GM18511 (cell line): ENCODE measurements around the gene ARHGEF3.
"Not testable (repeated sequence)": the region's sequence is repeated elsewhere in the genome, so short reads cannot be mapped to it uniquely, and the experiment has no call there.

ENCODE experiments used
- ATAC-seq: cut with Tn5 transposase; IDR thresholded peaks from one replicate; pipeline ENCODE4 v1.9.1; 2021; ENCODE audit warnings: mild to moderate bottlenecking, moderate library complexity; ENCODE audit not compliant: unreplicated experiment

The ARHGEF3 gene

DNA sequence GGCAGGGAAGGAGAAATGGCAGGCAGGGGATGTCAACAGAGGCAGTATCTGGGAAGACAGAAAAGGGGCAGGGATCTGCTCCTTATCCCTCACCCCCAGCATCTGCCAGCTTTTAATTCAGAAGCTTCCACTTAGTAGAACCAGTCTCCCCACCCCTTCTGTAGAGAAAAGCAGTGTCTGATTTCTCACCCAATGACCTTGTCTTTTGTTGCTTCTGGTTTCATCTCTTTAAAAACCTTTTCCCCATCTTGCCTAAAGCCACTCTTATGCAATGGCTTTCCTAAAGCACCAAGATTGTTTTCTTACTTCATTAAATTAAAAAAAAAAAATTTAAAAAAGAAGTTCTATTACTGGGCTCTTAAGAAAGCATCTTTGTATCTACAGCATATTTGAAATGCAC is 27.8 kb downstream of the ARHGEF3 start:
- no peak for ATAC-seq

DNA sequence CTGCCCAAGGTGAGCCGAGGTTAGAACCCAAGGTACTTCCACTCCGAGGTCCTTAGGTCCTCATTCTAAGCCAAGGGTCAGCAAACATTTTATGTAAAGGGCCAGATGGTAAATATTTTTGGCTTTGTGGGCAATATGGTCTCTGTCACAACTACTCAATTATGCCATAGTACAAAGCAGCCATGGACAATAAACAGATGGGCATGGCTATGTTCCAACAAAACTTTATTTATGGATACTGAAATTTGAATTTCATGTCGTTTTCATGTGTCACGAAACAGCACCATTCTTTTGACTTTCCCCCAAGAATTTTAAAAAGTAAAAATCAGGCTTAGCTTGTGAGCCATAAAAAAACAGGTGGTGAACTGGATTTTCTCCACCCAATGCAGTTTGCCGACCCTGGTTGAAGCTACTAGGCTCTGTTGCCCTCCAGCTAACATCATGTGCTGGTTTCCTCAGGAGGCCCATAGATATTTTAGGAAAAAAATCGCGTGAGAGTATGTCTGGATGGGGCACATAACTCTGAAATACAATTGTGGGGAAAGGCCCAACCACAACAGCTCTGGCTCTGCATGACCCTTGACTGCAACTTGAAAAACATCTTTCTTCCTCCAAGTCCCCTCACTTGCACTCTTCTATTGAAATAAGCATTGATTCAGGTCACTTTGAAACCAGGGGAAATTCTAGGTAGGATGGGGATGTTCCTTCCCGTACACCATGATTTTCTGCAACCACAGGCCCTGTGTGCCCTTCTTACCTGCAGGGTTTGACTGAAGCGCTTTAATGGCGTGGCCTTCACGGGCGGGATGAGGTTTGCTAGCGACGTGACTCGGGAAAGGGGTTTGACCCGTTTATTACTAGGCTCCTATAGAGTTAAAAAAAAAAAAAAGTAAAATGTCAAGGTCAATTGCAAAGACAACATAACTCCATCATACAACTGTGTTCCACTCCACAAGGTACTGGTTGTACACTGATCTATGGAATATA is 28.5 kb downstream of the ARHGEF3 start:
- ATAC-seq, result no peak

DNA sequence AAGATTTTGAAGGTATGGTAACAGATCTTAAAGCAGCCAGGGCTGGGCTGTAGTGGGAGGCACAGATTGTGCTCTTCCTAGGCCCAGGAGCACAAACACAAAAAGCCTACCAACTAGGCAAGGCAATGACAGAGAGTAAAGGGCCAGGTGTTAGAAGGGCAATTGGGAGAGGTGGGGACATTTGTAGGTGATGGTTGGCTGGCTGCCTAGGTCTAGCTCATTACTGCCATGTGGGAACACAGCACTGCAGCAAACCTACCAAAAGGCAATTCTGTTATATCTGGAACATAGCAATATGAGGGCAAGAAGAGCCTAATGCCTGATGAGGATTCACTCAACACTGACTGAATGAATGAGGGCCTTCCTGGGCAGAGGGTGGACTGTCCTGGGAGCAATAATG is 30.4 kb downstream of the ARHGEF3 start:
- no peak for ATAC-seq

DNA sequence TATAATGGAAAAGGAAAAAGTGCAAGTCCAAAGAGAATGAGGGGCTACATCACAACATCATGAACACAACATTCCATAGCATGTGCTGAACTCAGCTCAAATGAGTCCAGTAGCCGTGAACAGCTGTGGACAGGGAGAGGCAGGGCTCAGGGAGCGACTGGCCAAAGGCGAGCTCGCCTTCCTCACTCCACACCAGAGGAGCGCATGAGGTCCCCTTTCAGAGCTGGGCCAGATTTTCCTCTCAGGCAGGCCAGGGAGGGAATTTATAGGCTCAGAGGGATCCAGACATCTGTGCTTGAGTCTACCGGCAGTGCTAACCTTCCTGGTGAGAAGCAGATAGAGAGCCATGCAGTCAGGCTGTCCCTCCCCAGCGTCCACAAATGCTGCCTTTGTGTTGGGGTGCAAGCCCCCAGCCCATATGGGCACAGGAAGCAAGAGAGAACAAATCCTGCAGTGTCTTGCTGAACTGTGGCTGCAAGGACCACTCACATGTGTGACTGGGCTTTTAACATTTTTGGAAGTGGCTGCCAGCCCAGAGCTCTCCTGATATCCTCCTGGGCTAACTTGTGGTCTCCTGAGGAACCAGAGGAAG is 32.5 kb downstream of the ARHGEF3 start:
- no peak for ATAC-seq

DNA sequence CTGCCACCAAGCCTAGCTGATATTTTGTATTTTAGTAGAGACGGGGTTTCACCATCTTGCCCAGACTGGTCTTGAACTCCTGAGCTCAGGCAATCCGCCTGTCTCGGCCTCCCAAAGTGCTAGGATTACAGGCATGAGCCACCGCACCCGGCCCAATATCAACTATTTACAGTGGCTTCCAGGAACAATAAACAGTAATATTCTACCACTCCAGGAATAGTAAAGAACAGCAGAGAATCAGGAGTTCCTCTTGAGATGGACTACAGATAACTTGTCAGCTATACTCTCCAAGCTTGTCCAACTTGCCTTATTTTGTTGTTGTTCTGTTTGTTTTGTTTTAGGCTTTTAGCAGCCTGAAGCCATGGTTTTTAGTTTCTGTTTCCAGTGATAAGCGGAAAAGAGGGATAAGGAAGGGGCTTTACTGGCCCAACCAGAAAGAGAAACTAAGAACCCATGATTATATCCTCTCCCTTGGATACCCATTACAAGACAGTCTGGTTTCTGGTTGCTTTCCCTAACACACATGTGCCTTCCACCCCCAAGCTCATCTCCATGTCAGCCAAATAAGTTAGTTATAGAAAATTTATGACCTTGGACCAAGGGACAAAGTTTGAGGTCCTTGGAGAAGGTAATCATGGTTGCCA is 36.7 kb downstream of the ARHGEF3 start:
- ATAC-seq, result no peak

DNA sequence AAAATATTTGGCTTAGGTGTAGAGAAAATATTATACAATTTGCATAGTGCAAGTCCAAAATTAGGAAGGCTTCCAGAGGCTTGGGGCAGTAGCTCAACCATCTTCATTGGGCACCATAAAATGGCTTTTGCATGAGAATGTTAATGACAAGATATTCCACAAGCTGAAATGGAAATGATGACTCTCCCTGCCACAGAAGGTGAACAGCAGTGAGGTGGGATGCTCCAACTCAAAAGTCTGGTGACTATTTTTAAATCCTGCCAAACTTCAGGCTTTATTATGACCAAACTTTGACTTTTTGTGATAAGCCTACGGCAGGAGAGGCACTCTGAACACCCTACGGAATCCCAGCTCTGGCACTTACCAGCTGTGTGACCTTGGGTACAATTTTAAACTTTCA is 37.6 kb downstream of the ARHGEF3 start:
- no peak for ATAC-seq

DNA sequence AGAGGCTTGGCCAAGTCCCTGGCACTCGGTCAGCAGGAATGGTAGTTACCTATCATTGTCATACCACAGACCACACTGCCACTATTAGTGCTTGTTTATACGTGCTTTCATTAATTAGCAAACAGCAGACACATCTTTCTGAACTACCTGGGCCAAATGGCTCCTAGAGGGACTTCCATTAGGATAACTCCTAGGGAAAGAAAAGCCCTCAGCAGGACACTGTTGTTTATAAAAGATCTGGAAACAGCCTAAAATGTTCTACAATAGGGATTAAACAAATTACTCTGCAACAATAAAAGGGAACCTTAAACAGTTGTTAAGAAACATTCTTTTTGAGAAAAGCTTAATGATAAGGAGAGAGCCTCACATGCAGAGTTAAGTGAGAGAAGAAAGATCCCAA is 38.5 kb downstream of the ARHGEF3 start:
- no peak for ATAC-seq

- no peak for ATAC-seq
These were observed 39.0 kb downstream of the ARHGEF3 start for GRCh38 chr3:56762718-56763117.

DNA sequence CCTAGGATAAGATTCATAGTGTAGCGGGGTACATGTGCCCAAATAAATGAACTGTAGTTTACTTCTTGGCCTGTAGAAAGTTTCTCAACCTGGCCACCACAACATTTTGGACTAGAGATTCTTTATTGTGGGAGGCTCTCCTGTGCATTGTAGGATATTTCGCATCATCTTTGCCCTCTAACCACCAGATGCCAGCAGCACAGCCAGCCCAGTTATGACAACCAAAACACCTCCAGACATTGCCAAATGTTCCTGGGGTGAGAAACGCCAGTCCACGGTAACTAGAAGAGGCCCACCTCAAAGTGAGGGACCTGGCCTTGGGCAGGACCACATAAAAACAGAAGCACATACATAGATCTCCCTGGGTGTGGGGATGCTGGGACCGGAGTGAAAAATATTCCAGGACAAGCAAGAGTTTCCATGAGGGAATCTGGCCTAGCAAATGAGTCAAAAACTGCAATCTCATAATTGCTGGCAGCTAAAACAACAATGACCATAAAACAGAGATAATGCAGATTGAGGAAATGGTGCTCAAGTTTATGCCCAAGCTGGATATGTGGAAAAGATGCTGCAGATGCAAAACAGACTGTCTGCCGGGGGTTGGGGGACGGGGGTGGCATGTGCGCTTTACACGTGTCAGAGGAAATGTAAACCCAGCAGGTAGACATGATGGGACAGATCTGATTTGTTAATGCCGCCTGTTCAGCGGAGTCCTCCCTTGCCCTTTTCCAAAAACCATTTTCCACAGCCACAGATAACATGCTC is 39.7 kb downstream of the ARHGEF3 start:
- ATAC-seq, result no peak

- ATAC-seq, result no peak
These were observed 40.7 kb downstream of the ARHGEF3 start for GRCh38 chr3:56761023-56761422.

DNA sequence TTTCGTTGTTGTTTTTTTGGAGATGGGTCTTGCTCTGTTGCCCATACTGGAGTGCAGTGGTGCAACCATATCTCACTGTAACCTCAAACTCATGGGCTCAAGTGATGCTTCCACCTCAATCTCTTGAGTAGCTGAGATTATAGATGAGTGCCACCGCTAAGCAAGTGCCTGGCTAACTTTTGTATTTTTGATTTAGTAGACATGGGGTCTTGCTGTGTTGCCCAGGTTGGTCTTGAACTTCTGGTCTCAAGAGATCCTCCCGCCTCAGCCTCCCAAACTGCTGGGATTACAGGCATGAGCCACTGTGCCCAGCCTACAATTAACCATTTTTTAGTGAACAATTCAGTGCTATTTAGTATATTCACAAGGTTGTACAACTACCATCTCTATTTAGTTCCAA is 42.2 kb downstream of the ARHGEF3 start:
- ATAC-seq, result no peak

- peak; percentile 87 for ATAC-seq
These were observed 43.2 kb downstream of the ARHGEF3 start for GRCh38 chr3:56758539-56758981.

DNA sequence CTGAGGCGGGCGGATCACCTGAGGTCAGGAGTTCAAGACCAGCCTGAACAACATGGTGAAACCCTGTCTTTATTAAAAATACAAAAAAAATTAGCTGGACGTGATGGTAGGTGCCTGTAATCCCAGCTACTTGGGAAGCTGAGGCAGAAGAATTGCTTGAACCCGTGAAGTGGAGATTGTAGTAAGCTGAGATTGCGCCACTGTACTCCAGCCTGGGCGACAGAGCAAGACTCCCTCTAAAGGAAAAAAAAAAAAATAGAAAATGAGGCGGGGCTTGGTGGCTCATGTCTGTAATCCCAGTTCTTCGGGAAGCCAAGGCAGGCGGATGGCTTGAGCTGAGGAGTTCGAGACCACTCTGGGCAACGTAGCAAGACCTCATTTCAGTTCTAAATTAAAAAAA is 43.7 kb downstream of the ARHGEF3 start:
- ATAC-seq, result not testable (repeated sequence)

GRCh38 chr3:56754741-56755417 is 46.9 kb downstream of the ARHGEF3 start:
- no peak for ATAC-seq

- peak; percentile 85 for ATAC-seq
These were observed 48.4 kb downstream of the ARHGEF3 start for GRCh38 chr3:56753206-56753820.

GRCh38 chr3:56751056-56751707 is 50.6 kb downstream of the ARHGEF3 start:
- no peak for ATAC-seq

DNA sequence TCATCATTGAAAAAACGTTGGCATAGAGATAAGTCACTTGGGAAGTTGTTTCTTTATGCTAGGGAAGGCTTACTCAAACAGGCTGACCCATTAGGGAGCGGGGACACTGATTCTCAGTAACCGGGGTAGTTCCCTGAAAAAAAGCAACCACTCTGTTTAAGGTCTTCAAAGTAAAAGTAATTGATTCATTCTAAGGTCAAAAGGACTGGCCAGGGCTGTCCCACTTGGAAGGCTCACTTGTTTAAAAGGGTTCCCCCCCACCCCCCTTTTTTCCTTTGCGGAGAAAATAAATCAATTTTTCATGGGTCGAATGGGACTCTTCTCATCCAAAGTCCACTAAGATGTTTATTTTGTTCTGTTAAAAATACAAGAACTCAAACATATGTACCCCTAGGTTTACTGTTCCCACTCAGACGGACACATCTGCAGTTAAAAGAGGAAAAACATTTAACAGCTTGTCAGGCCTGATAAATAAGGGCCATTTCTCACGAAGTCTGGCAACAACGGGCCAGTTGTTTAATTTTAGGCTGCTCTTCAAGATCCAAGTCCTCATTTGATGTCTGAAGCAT is 53.0 kb downstream of the ARHGEF3 start:
- no peak for ATAC-seq

DNA sequence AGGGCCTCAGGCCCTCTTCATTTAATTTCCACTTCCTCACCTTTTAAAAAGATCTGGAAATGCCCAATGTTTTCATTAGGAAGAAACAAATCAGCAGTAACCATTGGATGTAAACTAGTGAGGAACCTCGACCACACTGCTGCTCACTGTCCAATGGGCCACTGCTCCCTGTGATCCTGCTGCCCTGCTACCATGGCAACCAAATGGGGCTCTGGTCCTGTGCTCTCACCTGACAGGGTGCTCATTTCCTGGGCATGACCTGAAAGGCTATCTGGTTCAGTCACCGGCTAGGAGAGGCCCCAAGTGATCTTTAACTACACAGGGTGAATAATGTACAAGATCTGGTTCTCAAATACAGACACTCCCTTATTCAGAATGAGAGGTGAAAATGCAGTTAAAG is 54.6 kb downstream of the ARHGEF3 start:
- no peak for ATAC-seq

GRCh38 chr3:56744016-56744415 is 57.7 kb downstream of the ARHGEF3 start:
- ATAC-seq, result no peak
